Hindlimb muscle (tissue), 1 donor: Measurements from ENCODE around the gene NRP1. TPM values are rescaled to one million over a fixed set of nuclear protein-coding genes. Genes with fewer than 3 reads are reported as not detected.
"Not testable (repeated sequence)": the region's sequence is repeated elsewhere in the genome, so short reads cannot be mapped to it uniquely, and the experiment has no call there.

ENCODE experiments used
- DNase-seq: peaks from one replicate; pipeline ENCODE4 v3.0.0-alpha.2; 2013
- polyA plus RNA-seq: library from polyadenylated mRNA; unstranded; fragments of 120-200 nt; gene quantifications from one replicate; pipeline ENCODE4 v1.2.1, GENCODE V29; 2013; ENCODE audit not compliant: insufficient read length

Gene NRP1
- polyA plus RNA-seq, 1 donor = 102 TPM

GRCh38 chr10:33237736-33238624, 96.5 kb downstream of the NRP1 start:
- no peak for DNase-seq

GRCh38 chr10:33236916-33237315, 97.6 kb downstream of the NRP1 start:
- no peak for DNase-seq

- no peak for DNase-seq
Observed at GRCh38 chr10:33235951-33236350, 98.5 kb downstream of the NRP1 start.

GRCh38 chr10:33235251-33235884, 99.1 kb downstream of the NRP1 start:
- peak; percentile 65 for DNase-seq

GRCh38 chr10:33234831-33235237, 99.6 kb downstream of the NRP1 start:
- no peak for DNase-seq

- no peak for DNase-seq
Observed at GRCh38 chr10:33233635-33234034, 100.8 kb downstream of the NRP1 start.

- DNase-seq = no peak
Observed at GRCh38 chr10:33233221-33233620, 101.2 kb downstream of the NRP1 start.

- DNase-seq = no peak
Observed at GRCh38 chr10:33231621-33232350, 102.7 kb downstream of the NRP1 start.

GRCh38 chr10:33229949-33230267, 104.6 kb downstream of the NRP1 start:
- no peak for DNase-seq

GRCh38 chr10:33229252-33229948, 105.1 kb downstream of the NRP1 start:
- DNase-seq = no peak

- DNase-seq = no peak
Observed at GRCh38 chr10:33228426-33228825, 106.0 kb downstream of the NRP1 start.

- DNase-seq = no peak
Observed at GRCh38 chr10:33227489-33227888, 107.0 kb downstream of the NRP1 start.

- no peak for DNase-seq
Observed at GRCh38 chr10:33224251-33224965, 110.1 kb downstream of the NRP1 start.

- no peak for DNase-seq
Observed at GRCh38 chr10:33223326-33224000, 111.0 kb downstream of the NRP1 start.

- DNase-seq = not testable (repeated sequence)
Observed at GRCh38 chr10:33222304-33222703, 112.2 kb downstream of the NRP1 start.

GRCh38 chr10:33217854-33218253, 116.6 kb downstream of the NRP1 start:
- DNase-seq = no peak

- no peak for DNase-seq
Observed at GRCh38 chr10:33216661-33217427, 117.6 kb downstream of the NRP1 start.

GRCh38 chr10:33215635-33216034, 118.8 kb downstream of the NRP1 start:
- no peak for DNase-seq

- DNase-seq = no peak
Observed at GRCh38 chr10:33215154-33215553, 119.3 kb downstream of the NRP1 start.

GRCh38 chr10:33214174-33214573, 120.3 kb downstream of the NRP1 start:
- DNase-seq = no peak
